ENCODE results near the gene EIF4A3. TPM values are rescaled to one million over a fixed set of nuclear protein-coding genes. Genes with fewer than 3 reads are reported as not detected.
"Not testable (repeated sequence)": the region's sequence is repeated elsewhere in the genome, so short reads cannot be mapped to it uniquely, and the experiment has no call there.

EIF4A3 gene
- total and polyA plus RNA-seq, 10 of the 15 experiments (the other 5 are each of a cell fraction or from before 2014, with no cell fraction given) = 53.3 to 225 (median 103) TPM

GRCh38 chr17:80155600-80155999, 8.7 kb upstream of the EIF4A3 start:
- CTCF ChIA-PET = not testable (repeated sequence)

GRCh38 chr17:80154166-80154565, 7.2 kb upstream of the EIF4A3 start:
- BruUV-seq (replicated peaks) = no TSS peak
- SMC1A ChIA-PET (ENCODE audit: uncharacterized antibody, unreplicated experiment) = no interaction called here
- POLR2A ChIA-PET = interaction anchor here (0.5 to 0.6 kb wide), 2 partner anchors 228 to 270 kb away, joined by 3 to 4 read pairs; no protein-coding TSS in a partner anchor
- Histone ChIP-seq H3K4me1 (ENCODE audit: control insufficient read depth, insufficient read depth, low read length) (peaks cover 8% of the 10 kb centered on the region), H3K4me3 (no peak overlapping the region), H3K27me3 (replicated peaks in 1 of 2; ENCODE audit: control insufficient read depth in 2 of 2, insufficient read depth in 2 of 2, low read length in 1 of 2) (no peaks in the 10 kb centered on the region), H3K4me2 (ENCODE audit: control insufficient read depth, insufficient read depth) (no peak overlapping the region), H3K9me3 (replicated peaks; ENCODE audit: control insufficient read depth, insufficient read depth, low read length) (peaks cover 4% of the 10 kb centered on the region; the same call in 2 of the 3 replicates), H3K9ac (ENCODE audit: control insufficient read depth, insufficient read depth, low read length) (no peak overlapping the region), H3K79me2 (ENCODE audit: control insufficient read depth, insufficient read depth, low read length) (no peaks in the 10 kb centered on the region), H4K20me1 (ENCODE audit: control insufficient read depth, insufficient read depth) (no peaks in the 10 kb centered on the region), H3K27ac (ENCODE audit: control insufficient read depth, insufficient read depth) (no peak overlapping the region), H2AFZ (ENCODE audit: control insufficient read depth, low read depth, low read length) (no peak overlapping the region), H3K36me3 (ENCODE audit: control insufficient read depth in 2 of 2, insufficient read depth in 2 of 2, low read length in 1 of 2) (no peaks in the 10 kb centered on the region)
- FAIRE-seq (no peak), ATAC-seq (no peak), DNase-seq (ENCODE audit: low read depth, low spot score) (no peak)
- WGBS (ENCODE audit: insufficient coverage, insufficient replicate concordance, low lambda C conversion rate, missing lambda C conversion rate) = 78% methylated on average over 5 of the region's 5 CpGs
- CTCF ChIA-PET = no interaction called here
- intact Hi-C loops (cut with micrococcal nuclease; ENCODE audit: unreplicated experiment) = no loop called here
- in situ Hi-C loops (cut with MboI) = no loop called here
- RAD21 ChIA-PET (ENCODE audit: unreplicated experiment) = no interaction called here
- TF ChIP-seq FOXM1 (IDR thresholded peaks at IDR 0.05; ENCODE audit: low read depth, low read length) = no peak
- TF ChIP-seq CEBPZ (IDR thresholded peaks at IDR 0.05; ENCODE audit: low read depth, low read length) = no peak
- TF ChIP-seq ATF2 (IDR thresholded peaks at IDR 0.05; ENCODE audit: low read length) = no peak
- no peak for TF ChIP-seq IRF3 (IDR thresholded peaks at IDR 0.05)
- no peak for TF ChIP-seq ESRRA (IDR thresholded peaks at IDR 0.05; ENCODE audit: low read length)
- TF ChIP-seq MYC (IDR thresholded peaks at IDR 0.05; ENCODE audit: insufficient read depth, insufficient read length, insufficient replicate concordance, low read length, severe bottlenecking) = no peak
- TF ChIP-seq E2F4 (IDR thresholded peaks at IDR 0.05; ENCODE audit: low read depth, low read length) = no peak

More at GRCh38 chr17:80155600-80155999, 8.7 kb upstream of the EIF4A3 start:
- 0% methylated on average over 2 of the region's 2 CpGs for WGBS (ENCODE audit: insufficient coverage, insufficient replicate concordance, low lambda C conversion rate, missing lambda C conversion rate)
- H3K9ac ChIP-seq (ENCODE audit: control insufficient read depth, insufficient read depth, low read length); in situ Hi-C loops (cut with MboI); H3K27me3 ChIP-seq (replicated peaks in 1 of 2; ENCODE audit: control insufficient read depth in 2 of 2, insufficient read depth in 2 of 2, low read length in 1 of 2); H3K4me3 ChIP-seq; H2AFZ ChIP-seq (ENCODE audit: control insufficient read depth, low read depth, low read length); H3K4me1 ChIP-seq (ENCODE audit: control insufficient read depth, insufficient read depth, low read length); BruUV-seq (replicated peaks); H3K4me2 ChIP-seq (ENCODE audit: control insufficient read depth, insufficient read depth); H3K79me2 ChIP-seq (ENCODE audit: control insufficient read depth, insufficient read depth, low read length); FAIRE-seq; H3K9me3 ChIP-seq (replicated peaks; ENCODE audit: control insufficient read depth, insufficient read depth, low read length); H3K27ac ChIP-seq (ENCODE audit: control insufficient read depth, insufficient read depth); intact Hi-C loops (cut with micrococcal nuclease; ENCODE audit: unreplicated experiment); DNase-seq (ENCODE audit: low read depth, low spot score); H4K20me1 ChIP-seq (ENCODE audit: control insufficient read depth, insufficient read depth); RAD21 ChIA-PET (ENCODE audit: unreplicated experiment); H3K36me3 ChIP-seq (ENCODE audit: control insufficient read depth in 2 of 2, insufficient read depth in 2 of 2, low read length in 1 of 2); ATAC-seq: not testable (repeated sequence)
- TF ChIP-seq CBX5 (IDR thresholded peaks at IDR 0.05; ENCODE audit: low read depth) = 0 out of 2 replicates have a peak, but pooled peaks have one; percentile 54
- ChIA-PET POLR2A (interaction anchor here (0.6 kb wide), 1 partner anchor 1978 kb away, joined by 8 read pairs; no protein-coding TSS in a partner anchor), SMC1A (ENCODE audit: uncharacterized antibody, unreplicated experiment) (interaction anchor here (1.9 kb wide), 1 partner anchor 10 kb away, joined by 5 read pairs; no protein-coding TSS in a partner anchor)
